Measurements from ENCODE around the gene OR7C1.
"Not testable (repeated sequence)": the region's sequence is repeated elsewhere in the genome, so short reads cannot be mapped to it uniquely, and the experiment has no call there.

OR7C1 gene

GRCh38 chr19:14835011-14835410 is at the start of gene OR7C1, which contains the start of gene OR7A5:
OR7C1 (minus strand) TSS chr19:14835185; CDS start chr19:14800136, 35,049 bp downstream.
OR7A5 (minus strand) TSS chr19:14835185; CDS start chr19:14828241, 6,944 bp downstream.
- DNase-seq, result no peak

- no peak for DNase-seq
These were observed 36.7 kb upstream of the OR7C1 start for GRCh38 chr19:14871619-14872230.

DNA sequence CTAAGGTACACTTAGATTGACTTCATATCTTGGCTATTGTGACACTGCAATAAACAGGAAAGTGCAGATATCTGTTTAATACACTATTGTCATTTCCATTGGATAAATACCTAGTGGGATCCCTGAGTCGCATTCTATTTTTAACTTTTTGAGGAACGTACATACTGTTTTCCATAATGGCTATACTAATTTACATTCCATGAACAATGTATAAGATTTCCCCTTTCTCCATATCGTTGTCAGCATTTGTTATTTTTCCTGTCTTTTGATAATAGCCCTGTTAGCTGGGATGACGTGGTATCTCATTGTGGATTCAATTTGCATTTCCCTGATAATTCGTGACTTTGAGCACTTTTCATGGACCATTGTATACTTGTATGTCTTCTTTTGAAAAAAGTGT is 33.5 kb upstream of the OR7C1 start:
- DNase-seq, result no peak

- DNase-seq, result no peak
These were observed 13.8 kb upstream of the OR7C1 start, which contains the start of gene OR7A10 for GRCh38 chr19:14848822-14849221. OR7A10 (minus strand) TSS chr19:14848922; CDS start chr19:14841877, 7,045 bp downstream.

GRCh38 chr19:14843578-14843977 is 8.6 kb upstream of the OR7C1 start:
- no peak for DNase-seq

- DNase-seq, result no peak
These were observed 8.2 kb upstream of the OR7C1 start for GRCh38 chr19:14843169-14843568.

- DNase-seq, result no peak
These were observed 5.2 kb upstream of the OR7C1 start for GRCh38 chr19:14840206-14840605.

GRCh38 chr19:14837391-14837790 is 2.4 kb upstream of the OR7C1 start:
- DNase-seq, result no peak

DNA sequence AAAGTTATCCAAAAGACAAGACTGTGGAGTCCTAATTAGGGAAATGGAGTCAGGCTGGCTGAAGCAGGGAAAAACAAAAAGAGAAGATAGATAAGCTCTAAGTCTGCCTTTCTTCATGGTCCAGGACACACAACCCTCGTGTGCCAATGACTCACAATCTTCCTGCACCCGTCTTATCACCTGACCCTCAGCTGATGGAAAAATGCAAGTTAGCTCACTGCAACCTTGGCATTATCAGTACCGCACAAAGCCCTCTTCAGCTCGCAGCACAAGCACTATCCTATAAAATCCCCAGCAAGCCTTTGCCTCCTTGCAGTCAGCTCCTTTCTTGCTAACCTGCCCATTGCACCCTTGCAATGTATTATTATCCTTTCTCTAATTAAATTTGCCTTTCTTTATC is 4.3 kb downstream of the OR7C1 start:
- no peak for DNase-seq

- DNase-seq, result no peak
These were observed 9.0 kb downstream of the OR7C1 start for GRCh38 chr19:14826006-14826405.

GRCh38 chr19:14821937-14822336 is 13.0 kb downstream of the OR7C1 start:
- no peak for DNase-seq

DNA sequence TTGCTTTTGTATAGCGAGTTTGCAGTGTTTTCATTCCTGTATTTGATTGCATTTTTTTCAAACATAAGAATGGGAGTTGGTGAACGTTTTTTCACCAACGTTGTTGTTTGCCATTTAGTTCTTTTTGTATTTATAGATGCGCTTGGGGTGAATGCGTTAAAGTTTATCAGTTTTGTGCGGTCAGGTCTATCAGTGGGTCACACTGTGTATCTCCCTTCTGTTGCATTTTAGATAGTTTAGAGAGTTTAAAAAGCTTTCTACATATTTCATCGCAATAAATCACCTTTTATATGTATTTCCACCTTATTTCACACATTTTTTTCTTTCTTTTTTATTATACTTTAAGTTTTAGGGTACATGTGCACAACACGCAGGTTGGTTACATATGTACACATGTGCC is 16.4 kb downstream of the OR7C1 start:
- DNase-seq, result no peak

GRCh38 chr19:14817052-14817451 is 17.9 kb downstream of the OR7C1 start:
- DNase-seq, result no peak

DNA sequence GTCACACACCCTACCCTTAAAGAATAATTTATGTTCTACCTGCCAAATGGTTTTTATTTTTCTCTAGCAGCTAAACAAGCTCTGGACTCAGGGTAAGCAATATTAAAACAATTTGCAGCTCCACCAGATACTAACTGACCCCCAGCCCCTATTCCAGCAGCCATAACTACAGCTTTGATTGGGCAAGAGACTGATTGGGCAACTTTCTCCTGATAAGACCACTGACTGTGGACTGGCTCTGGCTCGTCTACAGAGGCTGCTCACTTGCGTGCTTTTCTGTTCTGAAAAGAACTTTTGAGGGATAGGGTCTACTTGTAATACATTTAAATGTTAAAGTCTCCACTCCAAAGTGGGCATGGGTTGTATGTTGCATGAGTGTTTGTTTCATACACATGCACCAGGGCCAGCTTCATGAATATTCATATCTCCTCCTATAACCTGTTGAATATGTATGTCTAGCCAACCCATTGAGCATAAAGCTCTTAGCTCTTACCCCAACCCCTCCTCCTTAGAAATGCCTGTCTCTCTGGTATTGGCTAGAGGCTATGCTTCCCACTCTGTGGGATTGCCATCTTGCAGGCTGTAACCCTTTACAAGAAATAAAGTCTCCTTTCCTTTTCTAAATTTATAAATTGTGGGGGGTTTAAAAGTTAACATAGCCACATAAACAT is 19.9 kb downstream of the OR7C1 start:
- no peak for DNase-seq

DNA sequence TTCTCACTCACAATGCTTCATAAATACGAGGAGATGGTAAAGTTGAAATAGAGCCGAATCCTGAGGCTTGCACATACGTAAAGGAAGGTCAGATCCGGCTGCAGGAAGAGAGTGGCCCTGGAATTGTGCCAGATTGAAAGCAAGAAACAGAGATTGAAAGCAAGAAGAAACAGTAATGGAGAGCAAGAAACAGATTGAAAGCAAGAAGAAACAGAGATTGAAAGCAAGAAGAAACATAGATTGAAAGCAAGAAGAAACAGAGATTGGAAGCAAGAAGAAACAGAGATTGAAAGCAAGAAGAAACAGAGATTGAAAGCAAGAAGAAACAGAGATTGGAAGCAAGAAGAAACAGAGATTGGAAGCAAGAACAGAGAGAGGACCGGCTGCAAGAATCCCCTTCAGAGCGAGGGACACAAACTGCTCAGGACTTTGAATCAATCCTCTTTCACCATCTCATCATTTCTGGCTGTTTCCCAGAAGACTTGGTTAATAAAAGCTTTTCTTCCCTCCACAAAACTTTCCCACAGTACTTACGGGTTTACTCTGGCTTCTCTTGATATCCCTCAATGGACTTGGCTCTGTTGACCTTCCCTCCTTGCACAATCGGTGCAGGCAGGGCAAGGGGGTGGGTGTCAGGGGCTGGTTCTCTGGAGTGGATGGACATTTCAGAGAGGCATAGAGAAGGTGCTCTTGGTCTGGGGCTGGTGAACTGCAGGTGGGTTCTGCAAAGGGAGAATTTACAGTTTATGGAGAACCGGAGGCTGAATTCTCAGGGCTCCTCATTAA is 25.5 kb downstream of the OR7C1 start:
- no peak for DNase-seq

- no peak for DNase-seq
These were observed 30.2 kb downstream of the OR7C1 start for GRCh38 chr19:14804765-14805164.

- DNase-seq, result no peak
These were observed 36.2 kb downstream of the OR7C1 start for GRCh38 chr19:14798760-14799159.

GRCh38 chr19:14796021-14796420 is 39.0 kb downstream of the OR7C1 start:
- DNase-seq, result no peak

GRCh38 chr19:14795078-14795721 is 39.8 kb downstream of the OR7C1 start:
- DNase-seq, result no peak

DNA sequence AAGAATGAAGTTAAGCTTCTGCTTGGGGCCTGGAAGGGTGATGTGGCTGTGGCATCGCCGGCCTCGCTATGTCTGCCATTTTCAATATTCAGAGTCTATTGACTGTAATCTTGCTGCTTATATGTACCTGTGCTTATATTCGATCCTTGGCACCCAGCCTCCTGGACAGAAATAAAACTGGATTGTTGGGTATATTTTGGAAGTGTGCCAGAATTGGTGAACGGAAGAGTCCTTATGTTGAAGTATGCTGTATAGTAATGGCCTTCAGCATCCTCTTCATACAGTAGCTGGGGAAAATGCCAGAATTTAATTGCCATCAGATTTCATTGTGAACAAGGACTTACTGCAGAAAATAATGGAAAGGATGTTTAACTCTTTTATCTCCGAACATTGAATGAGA is 42.7 kb downstream of the OR7C1 start:
- not testable (repeated sequence) for DNase-seq

- peak in 1 of 6 experiments; percentile 5 for DNase-seq
These were observed 48.5 kb downstream of the OR7C1 start for GRCh38 chr19:14786421-14786851.

DNA sequence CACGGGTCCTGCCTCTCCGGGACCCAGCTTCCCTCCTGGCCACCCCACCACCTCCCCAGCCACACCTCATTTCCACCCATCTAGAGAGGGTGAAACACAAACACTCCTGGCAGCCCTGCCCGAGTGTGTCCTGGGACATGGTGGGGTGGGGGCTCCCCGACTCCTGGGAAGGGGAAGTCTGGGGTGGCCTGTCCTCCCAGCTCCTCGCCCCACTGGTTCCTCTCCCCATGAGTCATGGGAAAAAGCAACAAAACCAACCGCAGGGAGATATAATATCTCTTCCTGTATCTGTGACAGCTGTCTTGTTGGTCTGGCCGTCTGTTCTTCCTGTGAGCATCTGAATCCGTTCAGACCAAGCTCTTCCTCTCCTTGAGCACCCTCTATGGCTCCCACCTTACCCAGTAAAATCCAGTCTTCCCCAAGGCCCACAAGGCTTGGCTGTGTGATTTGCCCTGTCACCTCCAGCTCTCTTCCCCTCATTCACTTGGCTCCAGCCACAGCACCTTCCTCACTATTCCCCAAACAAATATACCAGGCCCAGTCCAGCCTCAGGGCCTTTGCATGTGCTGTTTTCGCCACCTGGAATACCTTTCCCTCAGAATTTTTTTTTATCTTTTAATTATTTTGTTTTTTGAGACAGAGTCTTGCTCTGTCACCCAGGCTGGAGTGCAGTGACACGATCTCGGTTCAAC is 49.7 kb downstream of the OR7C1 start:
- DNase-seq, result not testable (repeated sequence)

GRCh38 chr19:14784730-14785101 is 50.3 kb downstream of the OR7C1 start:
- DNase-seq, result not testable (repeated sequence)

Measured in stimulated activated naive CD4-positive, alpha-beta T cell (primary cell).